Right lobe of liver (tissue), 6 donors: ENCODE data around the gene TTC39C. TPM values are rescaled to one million over a fixed set of nuclear protein-coding genes. Genes with fewer than 3 reads are reported as not detected.

ENCODE experiments used
- ATAC-seq, 4 donors: fragments of 200-7000 bp; cut with Tn5 transposase; one replicate each; pipeline ENCODE4 v1.9.1; 2020; ENCODE audit warnings: mild to moderate bottlenecking in 4 of 4, moderate library complexity in 4 of 4
- DNase-seq, 3 donors: peaks; one replicate each; pipeline ENCODE4 v3.0.0-alpha.2; 2020
- H3K27ac ChIP-seq, 3 donors: fragments of 200-600 bp; one replicate each; pipeline ENCODE4 v1.8.0; 2022
- H3K27me3 ChIP-seq, 2 donors: fragments of 200-600 bp; one replicate each; pipeline ENCODE4 v1.8.0; 2022
- H3K36me3 ChIP-seq, 4 donors: fragments of 200-600 bp; sonication (generic) in 1 of 4; one replicate each; pipeline versions ENCODE4 v1.5.1 to v1.8.0; 2017 to 2022; ENCODE audit warnings: control low read depth in 1 of 4
- H3K4me1 ChIP-seq, 4 donors: fragments of 200-600 bp; sonication (generic) in 1 of 4; one replicate each; pipeline versions ENCODE4 v1.5.1 to v1.8.0; 2017 to 2022; ENCODE audit warnings: control low read depth in 1 of 4
- H3K4me3 ChIP-seq, 3 donors: fragments of 200-600 bp; one replicate each; pipeline ENCODE4 v1.8.0; 2022
- H3K9me3 ChIP-seq, 4 donors: fragments of 200-600 bp; sonication (generic) in 1 of 4; one replicate each; pipeline versions ENCODE4 v1.5.1 to v1.8.0; 2017 to 2022; ENCODE audit warnings: control low read depth in 1 of 4
- CTCF ChIP-seq, 4 donors: fragments of 200-600 bp in 3 of 4; fragments of 450-650 bp in 1 of 4; IDR thresholded peaks; one replicate each; pipeline versions ENCODE4 v1.5.1 to v1.8.0; 2016 to 2022; ENCODE audit warnings: antibody characterized with exemption in 4 of 4, mild to moderate bottlenecking in 2 of 4
- POLR2A ChIP-seq: fragments of 450-650 bp; IDR thresholded peaks from one replicate; pipeline ENCODE4 v1.6.1; 2017; ENCODE audit warnings: antibody characterized with exemption, mild to moderate bottlenecking
- WGBS: methylation state at CpG from one replicate; pipeline ENCODE4 v1.1.6; 2018; ENCODE audit warnings: low coverage, low lambda C conversion rate; ENCODE audit not compliant: insufficient coverage; ENCODE audit errors: missing lambda C conversion rate; 5-methylcytosine and 5-hydroxymethylcytosine counted together
- intact Hi-C, 2 donors: fragments of 100-400 bp; cut with DNase I; formaldehyde crosslinking; loops; one replicate each; pipeline versions ENCODE4 v1.11.2 to v1.14.1; 2022
- total RNA-seq, 6 experiments: library from RNA; depleted of rRNA in 2 of 6; stranded (reverse); fragments of >200 nt in 2 of 6; fragmentation: NEBNext Ultra II Directional in 3 of 6; extraction: Animal tissue kit (Norgen Biotek cat#: 25700) in 3 of 6; gene quantifications; one replicate each; pipeline versions ENCODE4 v1.1.0 to v1.2.4, GENCODE V29; 2016 to 2023
- donor health status: DM: no; HTN: yes; CAD: no.
- donor health status: DM: no; HTN: no; CAD: no.
- donor health status: DM: no; HTN: no; CAD: no.
- donor health status: DM: no; HTN: yes; CAD: no.
- donor health status: DM: no; HTN: yes; CAD: no.

The TTC39C gene
- total RNA-seq, 6 experiments from 2014 or later: 61.9 to 167 (median 84.4) TPM

DNA sequence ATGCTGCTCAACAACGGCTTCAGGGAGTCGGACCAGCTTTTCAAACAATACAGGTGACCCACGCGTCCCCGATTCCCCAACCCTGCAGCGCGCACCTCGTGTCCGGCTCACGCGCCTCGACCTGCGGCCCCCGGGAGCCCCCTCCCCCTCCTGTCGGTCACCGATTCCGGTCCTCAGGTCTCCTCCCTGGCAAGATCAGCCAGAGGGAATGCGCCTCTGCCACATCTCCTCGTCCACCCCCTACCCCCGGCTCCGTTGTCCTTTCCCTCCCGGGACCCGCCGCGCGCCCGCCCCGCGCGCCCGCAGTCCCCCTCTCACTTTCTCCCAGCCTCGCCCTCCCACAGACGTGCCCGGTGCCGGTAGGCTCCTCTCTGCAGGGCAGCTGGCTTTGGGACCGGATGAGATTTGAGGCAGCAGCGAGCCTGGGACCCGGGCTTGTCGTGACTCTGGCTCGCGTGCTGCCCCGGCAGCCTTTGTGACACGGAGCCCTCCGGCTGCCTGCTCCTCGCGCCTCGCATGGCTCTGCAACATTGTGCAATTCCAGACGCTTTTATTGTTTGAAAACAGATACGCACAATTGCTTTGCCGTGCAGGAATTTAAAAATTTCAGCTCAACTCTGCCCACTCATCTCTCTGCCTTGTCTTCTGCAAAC, 558 bp downstream of the TTC39C start:
- intact Hi-C loops: no loop called here
- Histone ChIP-seq H3K27me3 (no peaks in the 10 kb centered on the region), H3K9me3 (no peaks in the 10 kb centered on the region), H3K36me3 (no peaks in the 10 kb centered on the region), H3K27ac (peak overlapping the region; percentile 89 to 94 (median 89)), H3K4me1 (peaks cover 0 to 36% (median 10%) of the 10 kb centered on the region in 4 donors), H3K4me3 (peak overlapping the region; percentile 78 to 86 (median 78))
- DNase-seq (peak; percentile 64 to 71 (median 65)), ATAC-seq (peak; percentile 32 to 56 (median 37))
- WGBS: 1% methylated on average over 30 of the region's 50 CpGs
- TF ChIP-seq CTCF (IDR thresholded peaks at IDR 0.05) (no peak), POLR2A (peak; percentile 16)

GRCh38 chr18:24015639-24016631, 1.4 kb downstream of the TTC39C start:
- H3K4me3 ChIP-seq: peak overlapping the region; percentile 78 to 86 (median 78)
- 21% methylated on average over 17 of the region's 17 CpGs for WGBS
- H3K36me3 ChIP-seq: no peaks in the 10 kb centered on the region
- TF ChIP-seq POLR2A (no peak), CTCF (IDR thresholded peaks at IDR 0.05) (no peak)
- intact Hi-C loops: no loop called here
- H3K27me3 ChIP-seq: no peaks in the 10 kb centered on the region
- no peak for DNase-seq
- H3K9me3 ChIP-seq: no peaks in the 10 kb centered on the region
- no peak for ATAC-seq
- H3K4me1 ChIP-seq: peaks cover 0 to 36% (median 8%) of the 10 kb centered on the region in 4 donors
- H3K27ac ChIP-seq: peak overlapping the region; percentile 89 to 94 (median 89)

DNA sequence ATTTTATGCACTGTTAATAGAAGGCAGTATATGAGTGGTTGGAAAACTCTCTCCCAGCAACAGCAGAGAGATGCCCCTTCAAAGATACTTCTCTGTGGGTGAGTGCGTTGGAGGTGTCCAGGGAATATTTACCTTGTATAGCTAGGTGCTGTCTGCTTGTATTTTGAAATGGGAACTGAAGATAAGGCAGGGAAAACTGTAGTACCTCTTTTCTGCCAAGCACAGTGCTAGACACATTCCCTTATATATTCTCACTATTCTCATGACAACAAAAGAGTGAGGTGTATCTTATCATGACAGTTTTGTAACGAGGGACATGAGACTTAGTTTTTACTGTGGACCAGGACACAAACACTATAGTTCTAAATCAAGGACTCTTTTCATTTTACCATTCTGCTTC, 2.1 kb downstream of the TTC39C start:
- DNase-seq (no peak), ATAC-seq (peak; percentile 5 to 44 (median 34))
- no peaks in the 10 kb centered on the region for H3K27me3 ChIP-seq
- H3K36me3 ChIP-seq: no peaks in the 10 kb centered on the region
- H3K4me1 ChIP-seq: peaks cover 0 to 33% (median 5%) of the 10 kb centered on the region in 4 donors
- no peaks in the 10 kb centered on the region for H3K9me3 ChIP-seq
- 17% methylated on average over 2 of the region's 2 CpGs for WGBS
- intact Hi-C loops: no loop called here
- TF ChIP-seq POLR2A: no peak
- peak; percentile 45 to 67 (median 50) for TF ChIP-seq CTCF (IDR thresholded peaks at IDR 0.05)
- no peak overlapping the region for H3K4me3 ChIP-seq
- no peak overlapping the region for H3K27ac ChIP-seq

DNA sequence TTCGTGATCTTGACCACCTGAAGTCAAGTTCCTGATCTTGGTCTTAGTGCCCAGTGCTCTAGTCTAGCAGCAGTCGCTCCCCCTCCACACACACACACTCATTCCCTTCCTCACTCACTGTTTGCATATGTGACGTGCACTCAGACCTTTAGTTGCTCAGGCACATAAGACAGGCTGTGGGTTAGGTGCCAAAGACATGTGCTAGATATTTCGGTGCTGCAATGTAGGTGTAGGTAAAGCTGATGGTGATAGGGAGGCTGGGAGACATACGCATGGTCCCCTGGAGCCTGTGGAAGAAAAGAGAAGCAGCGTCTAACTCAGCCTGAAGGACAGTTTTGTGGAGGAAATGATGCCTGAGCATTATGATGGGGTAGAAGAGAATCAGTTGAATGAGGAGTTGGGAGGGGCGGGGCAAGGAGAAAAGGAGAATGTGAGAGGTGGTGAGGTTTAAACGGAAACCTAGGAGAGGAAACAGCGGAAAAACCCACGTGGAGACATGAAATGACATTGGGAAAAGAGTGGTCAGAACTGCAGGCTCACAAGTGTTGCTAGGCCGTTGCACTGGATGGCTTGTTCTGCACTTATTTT, 3.8 kb downstream of the TTC39C start:
- H3K4me1 ChIP-seq: peaks cover 0 to 18% (median 0%) of the 10 kb centered on the region in 4 donors
- intact Hi-C loops: no loop called here
- TF ChIP-seq CTCF (IDR thresholded peaks at IDR 0.05): no peak
- TF ChIP-seq POLR2A: no peak
- no peak overlapping the region for H3K27ac ChIP-seq
- H3K27me3 ChIP-seq: no peaks in the 10 kb centered on the region
- H3K4me3 ChIP-seq: no peak overlapping the region
- ATAC-seq (no peak), DNase-seq (no peak)
- no peaks in the 10 kb centered on the region for H3K36me3 ChIP-seq
- no peaks in the 10 kb centered on the region for H3K9me3 ChIP-seq
- 70% methylated on average over 9 of the region's 11 CpGs for WGBS
